SU-DHL-6 (cell line): ENCODE measurements around the gene EFCAB12.

Experiments used
- H2AFZ ChIP-seq: fragments of 200-600 bp; sonication (generic); 2 replicates; pipeline ENCODE4 v1.6.1; 2014; ENCODE audit warnings: low read depth, mild to moderate bottlenecking, moderate library complexity, mixed read lengths, antibody characterized with exemption, low read length; ENCODE audit not compliant: severe bottlenecking
- H3F3A ChIP-seq: fragments of 200-600 bp; shearing (Covaris generic); 2 replicates; pipeline ENCODE4 v1.6.0; 2016; ENCODE audit warnings: antibody characterized with exemption, mild to moderate bottlenecking; ENCODE audit not compliant: insufficient read depth
- H3K27ac ChIP-seq: fragments of 200-600 bp; sonication (generic); 2 replicates; pipeline ENCODE4 v1.5.1; 2016; ENCODE audit warnings: low read depth, mild to moderate bottlenecking, low read length, moderate library complexity, mixed read lengths
- H3K27me3 ChIP-seq: fragments of 200-600 bp; sonication (generic), shearing (Covaris generic); 2 replicates; pipeline ENCODE4 v1.6.0; 2014; ENCODE audit warnings: mild to moderate bottlenecking, low read length
- H3K36me3 ChIP-seq: fragments of 200-600 bp; sonication (generic); 2 replicates; pipeline ENCODE4 v1.6.1; 2014; ENCODE audit warnings: mild to moderate bottlenecking, low read length, mixed read lengths
- H3K4me2 ChIP-seq: fragments of 300-600, 200-600 bp; shearing (Covaris generic), sonication (generic); 2 replicates; pipeline ENCODE4 v1.6.0; 2014; ENCODE audit warnings: low read length, low read depth, mild to moderate bottlenecking; ENCODE audit not compliant: poor library complexity, severe bottlenecking
- H3K4me3 ChIP-seq: fragments of 200-600 bp; sonication (generic); 2 replicates; pipeline ENCODE4 v1.5.1; 2014; ENCODE audit warnings: antibody characterized with exemption, low read length, mild to moderate bottlenecking, mixed read lengths; ENCODE audit not compliant: insufficient read depth, poor library complexity, severe bottlenecking
- H3K79me2 ChIP-seq: fragments of 200-600 bp; sonication (generic); 2 replicates; pipeline ENCODE4 v1.6.1; 2014; ENCODE audit warnings: mild to moderate bottlenecking, low read length, moderate library complexity; ENCODE audit not compliant: insufficient read depth
- H3K9ac ChIP-seq: fragments of 200-600 bp; sonication (generic); 2 replicates; pipeline ENCODE4 v1.7.0; 2014; ENCODE audit warnings: mild to moderate bottlenecking, low read length
- H3K9me2 ChIP-seq: fragments of 200-600 bp; sonication (generic); replicated peaks from 2 replicates; pipeline ENCODE4 v1.6.1; 2014; ENCODE audit warnings: low read length; ENCODE audit not compliant: insufficient read depth
- H3K9me3 ChIP-seq: fragments of 200-600 bp; sonication (generic); 2 replicates; pipeline ENCODE4 v1.6.1; 2014; ENCODE audit warnings: low read length, mixed read lengths; ENCODE audit not compliant: insufficient read depth
- H4K20me1 ChIP-seq: fragments of 200-600 bp; sonication (generic); 2 replicates; pipeline ENCODE4 v1.6.1; 2014; ENCODE audit warnings: low read depth, mild to moderate bottlenecking, antibody characterized with exemption, low read length, moderate library complexity, mixed read lengths
- EZH2phosphoT487 ChIP-seq: fragments of 200-600 bp; sonication (generic), shearing (Covaris generic); conservative IDR thresholded peaks from 2 replicates; pipeline ENCODE4 v1.6.1; 2018; ENCODE audit warnings: mild to moderate bottlenecking, antibody characterized with exemption, low read length, moderate library complexity, mixed read lengths
- TF ChIP-seq, protein P1 (sequence below): fragments of 200-600 bp; sonication (generic); IDR thresholded peaks from one replicate; pipeline ENCODE4 v1.5.1; 2017; ENCODE audit warnings: antibody characterized with exemption, mild to moderate bottlenecking, low read length, moderate library complexity; ENCODE audit not compliant: insufficient read depth, poor library complexity, severe bottlenecking

Gene EFCAB12

DNA sequence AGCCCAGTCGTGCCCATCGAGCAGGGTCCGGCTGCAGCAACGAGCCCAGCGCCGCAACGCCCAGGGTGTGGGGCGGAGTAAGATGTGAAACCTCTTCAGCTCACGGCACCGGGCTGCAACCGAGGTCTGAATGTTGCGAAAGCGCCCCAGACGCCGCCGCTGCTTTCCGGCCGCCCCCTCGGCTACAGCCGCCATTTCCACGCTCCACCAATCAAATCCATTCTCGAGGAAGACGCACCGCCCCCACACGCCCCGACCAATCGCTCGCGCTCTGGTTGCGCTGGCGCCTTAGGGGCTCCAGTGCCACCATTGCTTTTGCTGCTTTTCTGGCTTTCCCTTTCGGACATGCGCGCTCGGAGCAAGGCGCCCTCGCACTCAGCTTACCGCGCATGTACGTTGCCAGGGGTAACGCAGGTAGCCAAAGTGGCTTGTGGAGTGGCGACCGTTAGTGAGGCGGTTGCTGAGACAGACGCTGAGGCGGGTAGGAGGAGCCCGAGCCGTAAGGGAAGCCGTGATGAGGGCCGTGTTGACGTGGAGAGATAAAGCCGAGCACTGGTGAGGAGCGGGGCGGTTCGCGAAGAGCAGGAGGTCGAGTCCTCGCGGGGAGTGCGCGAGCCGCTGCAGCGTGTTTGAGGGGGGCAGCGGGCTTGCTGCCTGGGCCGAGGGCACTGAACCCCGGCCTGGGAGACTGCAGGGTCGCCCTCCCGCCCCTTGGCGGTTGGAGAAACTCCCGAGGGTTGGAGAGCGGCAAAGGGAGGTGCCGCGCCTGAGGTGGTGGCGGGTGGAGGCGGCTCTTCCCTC, 11.6 kb upstream of the EFCAB12 start, which contains the start of the genes IFT122 and MBD4:
TSS of gene IFT122 (plus strand) at position 408 of the 801 bp plus-strand sequence. CDS start at position 515, 107 bp downstream.
TSS of gene MBD4 (minus strand) at position 132 of the 801 bp plus-strand sequence. CDS start at position 17, 115 bp downstream.
- peak within 1 kb of the TSS; percentile 97 for H3K9ac ChIP-seq
- no peaks in the 10 kb centered on the region for H3F3A ChIP-seq
- peak within 1 kb of the TSS; percentile 89 for H3K4me2 ChIP-seq
- peaks cover 44% of the 10 kb centered on the region for H3K79me2 ChIP-seq
- no peaks in the 10 kb centered on the region for H3K9me3 ChIP-seq
- no peaks in the 10 kb centered on the region for H3K9me2 ChIP-seq
- H3K36me3 ChIP-seq = peaks cover 20% of the 10 kb centered on the region
- H3K27ac ChIP-seq = peak within 1 kb of the TSS; percentile 82
- H3K27me3 ChIP-seq = no peaks in the 10 kb centered on the region
- peak within 1 kb of the TSS; percentile 95 for H3K4me3 ChIP-seq
- H2AFZ ChIP-seq = peak within 1 kb of the TSS; percentile 92
- TF ChIP-seq, protein P1, sequence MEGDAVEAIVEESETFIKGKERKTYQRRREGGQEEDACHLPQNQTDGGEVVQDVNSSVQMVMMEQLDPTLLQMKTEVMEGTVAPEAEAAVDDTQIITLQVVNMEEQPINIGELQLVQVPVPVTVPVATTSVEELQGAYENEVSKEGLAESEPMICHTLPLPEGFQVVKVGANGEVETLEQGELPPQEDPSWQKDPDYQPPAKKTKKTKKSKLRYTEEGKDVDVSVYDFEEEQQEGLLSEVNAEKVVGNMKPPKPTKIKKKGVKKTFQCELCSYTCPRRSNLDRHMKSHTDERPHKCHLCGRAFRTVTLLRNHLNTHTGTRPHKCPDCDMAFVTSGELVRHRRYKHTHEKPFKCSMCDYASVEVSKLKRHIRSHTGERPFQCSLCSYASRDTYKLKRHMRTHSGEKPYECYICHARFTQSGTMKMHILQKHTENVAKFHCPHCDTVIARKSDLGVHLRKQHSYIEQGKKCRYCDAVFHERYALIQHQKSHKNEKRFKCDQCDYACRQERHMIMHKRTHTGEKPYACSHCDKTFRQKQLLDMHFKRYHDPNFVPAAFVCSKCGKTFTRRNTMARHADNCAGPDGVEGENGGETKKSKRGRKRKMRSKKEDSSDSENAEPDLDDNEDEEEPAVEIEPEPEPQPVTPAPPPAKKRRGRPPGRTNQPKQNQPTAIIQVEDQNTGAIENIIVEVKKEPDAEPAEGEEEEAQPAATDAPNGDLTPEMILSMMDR = no peak
- no peak for TF ChIP-seq EZH2phosphoT487
- H4K20me1 ChIP-seq = no peaks in the 10 kb centered on the region

DNA sequence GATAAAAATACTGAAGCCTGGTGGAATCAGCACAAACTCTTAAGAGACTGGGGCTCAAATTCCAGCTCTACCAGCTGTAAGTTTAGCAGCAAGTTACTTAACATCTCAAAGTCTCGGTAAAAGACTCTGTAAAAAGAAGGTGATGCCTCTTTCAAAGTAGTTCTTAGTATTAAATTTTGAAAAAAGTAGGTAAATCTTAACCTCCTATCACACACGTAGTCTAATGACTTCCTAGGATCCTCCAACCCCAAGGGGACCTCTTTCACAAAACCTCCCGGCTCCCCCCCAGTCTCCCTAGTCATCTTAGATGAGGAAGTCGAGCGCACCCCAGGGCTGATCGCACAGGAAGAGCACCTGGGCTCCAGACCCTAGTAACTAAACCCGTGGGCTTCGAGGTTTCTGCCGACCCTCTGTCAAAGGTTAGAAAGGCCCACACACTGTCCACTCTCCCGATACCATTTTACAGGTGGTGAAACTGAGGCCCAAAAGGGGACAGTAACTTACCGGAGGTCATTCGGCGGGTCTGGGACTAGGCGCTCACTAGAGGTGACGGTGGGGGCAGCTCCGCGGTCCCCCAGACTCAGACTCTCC, 10.9 kb upstream of the EFCAB12 start:
- peaks cover 24% of the 10 kb centered on the region for H3K36me3 ChIP-seq
- no peaks in the 10 kb centered on the region for H3K27me3 ChIP-seq
- peak overlapping the region; percentile 89 for H3K4me2 ChIP-seq
- H3F3A ChIP-seq = no peaks in the 10 kb centered on the region
- no peaks in the 10 kb centered on the region for H3K9me3 ChIP-seq
- H3K9ac ChIP-seq = peak overlapping the region; percentile 97
- H3K9me2 ChIP-seq = no peaks in the 10 kb centered on the region
- H3K27ac ChIP-seq = peak overlapping the region; percentile 82
- H3K79me2 ChIP-seq = peaks cover 44% of the 10 kb centered on the region
- no peak for TF ChIP-seq EZH2phosphoT487
- TF ChIP-seq, protein P1 = no peak
- H2AFZ ChIP-seq = peak overlapping the region; percentile 92
- H3K4me3 ChIP-seq = peak overlapping the region; percentile 95
- H4K20me1 ChIP-seq = no peaks in the 10 kb centered on the region

DNA sequence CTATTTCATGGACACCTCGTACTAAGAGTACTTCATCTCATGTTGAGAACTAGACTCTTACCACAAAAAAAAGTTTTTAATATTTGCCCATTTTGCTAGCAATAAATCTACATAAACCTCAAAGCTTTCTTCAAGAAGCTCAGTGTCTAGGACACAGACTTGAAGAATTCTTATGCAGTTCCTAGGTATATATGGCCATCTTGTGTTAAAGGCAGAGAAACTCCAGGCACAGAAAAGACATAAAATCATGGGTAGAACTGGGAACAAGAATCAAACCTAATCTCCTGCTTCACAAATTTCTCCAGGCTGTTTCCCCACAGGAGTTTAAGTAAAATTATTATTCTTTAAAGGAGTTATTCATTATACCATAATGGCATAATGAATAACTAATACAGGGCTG, 6.9 kb upstream of the EFCAB12 start:
- no peak overlapping the region for H2AFZ ChIP-seq
- peaks cover 44% of the 10 kb centered on the region for H3K79me2 ChIP-seq
- H3K4me3 ChIP-seq = no peak overlapping the region
- H3K9me2 ChIP-seq = no peaks in the 10 kb centered on the region
- H3K4me2 ChIP-seq = peak overlapping the region; percentile 51
- no peaks in the 10 kb centered on the region for H3K27me3 ChIP-seq
- H3K36me3 ChIP-seq = peaks cover 51% of the 10 kb centered on the region
- TF ChIP-seq, protein P1 = no peak
- no peak for TF ChIP-seq EZH2phosphoT487
- no peak overlapping the region for H3K27ac ChIP-seq
- H3K9me3 ChIP-seq = no peaks in the 10 kb centered on the region
- H4K20me1 ChIP-seq = no peaks in the 10 kb centered on the region
- H3F3A ChIP-seq = peaks cover under 1% of the 10 kb centered on the region; the same call in 1 of the 2 replicates
- H3K9ac ChIP-seq = no peak overlapping the region
